Retina (tissue), 1 donor: ENCODE measurements around the gene LAYN.

Experiments
- DNase-seq: peaks from one replicate; pipeline ENCODE4 v3.0.0-alpha.2; 2016

The LAYN gene

DNA sequence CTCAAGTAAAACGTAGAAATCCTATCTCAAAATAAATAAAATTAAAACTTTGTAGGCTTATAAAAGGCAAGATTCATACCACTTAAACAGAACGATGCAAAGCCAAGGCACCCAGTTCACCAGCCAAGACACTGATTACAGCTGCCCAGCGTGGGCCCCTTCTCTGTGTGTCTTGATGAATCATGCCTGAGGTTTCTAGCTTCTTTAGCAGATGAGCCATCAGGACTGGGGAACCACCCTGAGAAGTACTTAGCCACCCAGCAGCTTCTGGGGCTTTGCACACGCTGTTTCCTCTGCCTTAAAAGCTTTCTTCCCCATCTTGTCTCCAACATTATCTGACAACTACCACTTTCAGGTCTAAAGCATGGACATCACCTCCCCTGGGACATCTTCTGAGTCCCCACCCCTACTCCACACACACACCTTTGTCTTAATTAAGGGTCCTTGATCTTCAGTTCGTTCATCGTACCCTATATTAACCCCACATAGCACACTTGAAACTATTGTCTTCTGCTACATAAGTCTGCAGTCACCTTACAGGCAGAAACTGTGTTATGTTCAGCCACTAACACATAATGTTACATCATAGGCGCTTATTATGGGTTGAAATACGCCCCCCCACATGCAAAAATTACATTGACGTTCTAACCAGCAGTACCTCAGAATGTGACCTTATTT is 8.7 kb upstream of the LAYN start:
- DNase-seq = no peak

DNA sequence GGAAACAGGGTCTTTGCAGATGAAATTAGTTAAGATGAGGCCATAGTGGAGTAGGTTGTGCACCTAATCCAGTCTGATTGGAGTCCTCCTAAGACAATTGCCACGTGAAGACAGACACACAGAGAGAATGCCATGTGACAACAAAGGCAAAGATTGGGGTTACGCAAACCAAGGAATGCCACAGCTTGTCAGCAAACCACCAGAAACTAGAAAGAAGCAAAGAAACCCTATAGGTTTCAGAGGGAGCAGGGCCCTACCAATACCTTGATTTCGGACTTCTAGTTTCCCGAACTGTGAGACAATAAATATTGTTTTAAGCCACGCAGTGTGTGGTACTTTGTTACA is 8.2 kb upstream of the LAYN start:
- DNase-seq = no peak

GRCh38 chr11:111535281-111535680 is 5.2 kb upstream of the LAYN start:
- no peak for DNase-seq

- no peak for DNase-seq
Observed at GRCh38 chr11:111537336-111537860, 3.1 kb upstream of the LAYN start.

DNA sequence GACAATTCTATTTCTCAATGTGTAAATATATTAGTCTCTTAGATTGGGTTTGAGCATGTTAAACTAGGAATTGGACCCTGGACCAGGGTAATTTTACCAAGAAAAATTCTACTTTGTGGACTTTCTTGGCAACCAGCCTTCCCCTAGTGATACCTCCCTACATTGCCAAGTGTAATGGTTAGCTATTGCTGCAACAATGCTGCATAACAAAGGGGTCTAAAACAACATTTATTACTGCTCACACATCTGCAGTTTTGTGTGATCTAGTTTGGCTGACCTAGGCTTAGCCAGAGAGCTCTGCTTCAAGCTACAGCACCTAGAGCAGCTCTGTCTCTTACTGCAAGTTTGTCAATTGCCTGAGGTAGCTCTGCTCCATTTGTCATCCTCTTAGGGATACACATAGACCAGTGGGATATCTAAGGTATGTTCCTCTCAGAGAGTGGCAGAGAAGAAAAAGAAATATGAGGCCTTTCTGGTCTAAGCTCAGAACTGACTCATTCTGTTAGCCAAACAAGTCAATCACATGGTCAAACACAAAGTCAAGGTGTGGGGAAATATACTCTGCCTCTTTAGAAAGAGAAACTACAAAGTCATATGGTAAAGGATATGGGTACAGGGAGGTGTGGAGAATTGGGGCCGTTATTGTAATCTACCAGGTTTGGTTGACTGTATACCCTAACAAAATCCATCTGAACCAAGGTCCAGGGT is 2.0 kb upstream of the LAYN start:
- DNase-seq = no peak

GRCh38 chr11:111539426-111540113 is 950 bp upstream of the LAYN start:
- peak; percentile 19 for DNase-seq

DNA sequence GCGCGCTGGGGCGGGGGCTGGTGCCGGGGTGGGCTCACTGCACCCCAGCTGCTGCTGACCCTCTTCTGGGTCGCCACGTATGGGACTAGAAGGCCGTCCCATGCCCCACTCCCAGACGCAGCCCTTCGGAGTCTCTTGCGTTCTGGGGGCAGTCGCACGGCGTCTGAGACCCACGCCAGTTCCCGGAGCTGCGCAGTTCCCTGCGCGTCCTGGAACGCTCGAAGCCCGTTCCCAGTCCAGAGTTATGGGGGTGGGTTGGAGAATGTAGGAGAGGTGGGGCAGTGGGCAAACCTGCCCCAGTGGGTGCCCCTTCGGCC is 375 bp downstream of the LAYN start:
- no peak for DNase-seq

GRCh38 chr11:111541254-111542061 is 938 bp downstream of the LAYN start:
- peak; percentile 71 for DNase-seq

DNA sequence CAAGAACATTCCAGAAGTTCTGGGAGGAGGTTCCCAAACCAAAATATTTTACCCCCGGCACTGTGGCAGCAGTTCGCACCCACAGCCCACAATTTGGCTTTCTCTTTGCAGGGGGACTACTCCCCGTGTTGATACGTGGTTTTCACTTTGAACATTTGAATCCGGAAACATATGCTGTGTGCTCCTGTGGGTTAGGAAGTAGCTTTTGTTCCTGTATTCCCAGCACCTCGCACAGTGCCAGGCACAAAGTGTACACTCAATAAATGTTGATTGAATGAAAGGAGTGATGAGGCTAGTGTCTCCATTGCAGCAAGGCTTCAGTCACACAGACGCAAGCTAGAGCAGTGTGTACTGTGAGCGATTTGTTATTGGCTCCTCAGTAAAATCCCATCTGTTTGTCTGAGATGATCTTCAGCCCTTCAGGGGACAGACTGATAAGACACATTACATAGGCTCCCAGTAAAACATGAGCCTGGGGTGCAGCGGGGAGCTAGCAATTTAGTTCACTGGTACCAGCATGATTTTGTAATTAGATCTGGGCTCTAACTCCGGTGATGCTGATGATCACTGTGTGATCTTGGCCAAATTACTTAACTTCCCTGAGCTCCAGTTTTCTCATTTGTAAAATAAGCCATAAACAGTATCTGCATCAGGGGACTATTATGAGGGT is 2.2 kb downstream of the LAYN start:
- DNase-seq = no peak

- no peak for DNase-seq
Observed at GRCh38 chr11:111548525-111548924, 8.0 kb downstream of the LAYN start.

- DNase-seq = no peak
Observed at GRCh38 chr11:111549196-111549868, 8.8 kb downstream of the LAYN start.

GRCh38 chr11:111549869-111550203 is 9.3 kb downstream of the LAYN start:
- no peak for DNase-seq

DNA sequence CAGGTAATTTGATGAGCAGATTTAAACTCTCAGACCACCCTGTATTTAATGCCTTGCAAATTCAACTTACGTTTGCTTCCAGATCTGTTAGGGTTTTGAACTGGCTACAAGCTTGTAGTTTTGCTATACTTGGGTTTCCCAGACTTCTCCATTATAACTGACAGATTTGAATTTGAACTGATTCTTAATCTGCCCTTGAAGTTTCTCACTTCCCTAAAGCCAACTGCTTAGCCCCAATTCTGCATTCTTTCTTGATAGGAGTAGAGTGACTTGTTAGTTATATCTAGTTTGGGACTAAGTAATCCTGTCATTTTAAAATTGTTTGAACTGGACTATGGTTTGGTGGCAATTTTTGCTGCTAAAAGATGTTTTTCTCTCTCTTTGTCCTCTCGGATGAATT is 9.7 kb downstream of the LAYN start:
- DNase-seq = no peak

DNA sequence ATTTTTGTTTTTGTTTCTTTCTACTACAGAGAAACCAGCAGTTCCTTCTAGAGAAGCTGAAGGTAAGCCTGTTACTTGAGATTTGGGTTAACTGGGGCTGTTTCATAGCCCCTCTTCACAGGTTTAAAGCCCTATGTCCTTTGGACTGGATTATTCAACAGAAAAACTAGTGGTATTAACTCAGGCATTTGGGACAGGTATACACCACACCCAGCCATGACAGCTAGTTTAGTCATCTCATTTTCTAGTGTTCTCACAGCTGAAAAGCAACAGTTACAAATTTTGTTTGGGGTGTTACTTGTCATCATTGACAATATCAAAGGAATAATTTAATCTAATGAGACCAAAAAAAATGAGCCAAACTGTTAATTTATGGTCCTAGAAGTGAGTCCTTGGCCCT is 14.0 kb downstream of the LAYN start:
- DNase-seq = no peak

GRCh38 chr11:111555255-111555654 is 14.7 kb downstream of the LAYN start:
- DNase-seq = no peak

GRCh38 chr11:111557425-111558111 is 17.0 kb downstream of the LAYN start:
- DNase-seq = no peak

- no peak for DNase-seq
Observed at GRCh38 chr11:111559800-111560464, 19.4 kb downstream of the LAYN start.

GRCh38 chr11:111560800-111561199 is 20.3 kb downstream of the LAYN start:
- DNase-seq = no peak

DNA sequence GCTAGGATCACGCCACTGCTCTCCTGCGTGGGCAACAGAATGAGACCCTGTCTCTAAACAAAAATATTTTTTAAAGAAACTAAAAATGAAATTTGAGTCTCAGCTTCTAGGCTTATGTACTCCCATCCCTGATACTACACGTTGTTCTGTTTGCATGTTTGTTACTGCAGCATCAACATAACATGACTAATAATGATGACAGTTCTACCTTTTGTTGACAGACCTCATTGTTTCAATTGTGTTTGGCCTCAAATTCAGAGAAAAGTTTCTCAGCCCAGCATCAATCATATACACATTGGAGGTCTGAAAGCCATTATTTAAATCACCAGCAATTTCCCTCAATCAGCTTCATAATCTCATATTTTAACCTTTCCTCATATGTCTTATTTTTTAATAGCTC is 20.8 kb downstream of the LAYN start:
- DNase-seq = no peak

GRCh38 chr11:111561791-111562325 is 21.3 kb downstream of the LAYN start:
- no peak for DNase-seq
